ENCODE results near the gene GOSR1. TPM values are rescaled to one million over a fixed set of nuclear protein-coding genes. Genes with fewer than 3 reads are reported as not detected.
"Not testable (repeated sequence)": the region's sequence is repeated elsewhere in the genome, so short reads cannot be mapped to it uniquely, and the experiment has no call there.

Gene GOSR1
- total RNA-seq, 2 donors from 2014 or later, result 39.5 to 48.9 TPM

GRCh38 chr17:30573603-30574175 is 96.5 kb downstream of the GOSR1 start:
- H3K27ac ChIP-seq, result no peak overlapping the region
- DNase-seq (ENCODE audit: low spot score), result no peak
- WGBS, result 66% methylated on average over 8 of the region's 8 CpGs
- intact Hi-C loops (cut with DNase I), result no loop called here
- TF ChIP-seq, protein P1, sequence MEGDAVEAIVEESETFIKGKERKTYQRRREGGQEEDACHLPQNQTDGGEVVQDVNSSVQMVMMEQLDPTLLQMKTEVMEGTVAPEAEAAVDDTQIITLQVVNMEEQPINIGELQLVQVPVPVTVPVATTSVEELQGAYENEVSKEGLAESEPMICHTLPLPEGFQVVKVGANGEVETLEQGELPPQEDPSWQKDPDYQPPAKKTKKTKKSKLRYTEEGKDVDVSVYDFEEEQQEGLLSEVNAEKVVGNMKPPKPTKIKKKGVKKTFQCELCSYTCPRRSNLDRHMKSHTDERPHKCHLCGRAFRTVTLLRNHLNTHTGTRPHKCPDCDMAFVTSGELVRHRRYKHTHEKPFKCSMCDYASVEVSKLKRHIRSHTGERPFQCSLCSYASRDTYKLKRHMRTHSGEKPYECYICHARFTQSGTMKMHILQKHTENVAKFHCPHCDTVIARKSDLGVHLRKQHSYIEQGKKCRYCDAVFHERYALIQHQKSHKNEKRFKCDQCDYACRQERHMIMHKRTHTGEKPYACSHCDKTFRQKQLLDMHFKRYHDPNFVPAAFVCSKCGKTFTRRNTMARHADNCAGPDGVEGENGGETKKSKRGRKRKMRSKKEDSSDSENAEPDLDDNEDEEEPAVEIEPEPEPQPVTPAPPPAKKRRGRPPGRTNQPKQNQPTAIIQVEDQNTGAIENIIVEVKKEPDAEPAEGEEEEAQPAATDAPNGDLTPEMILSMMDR (IDR thresholded peaks at IDR 0.05), result no peak
- TF ChIP-seq POLR2A (IDR thresholded peaks at IDR 0.05) (no peak), POLR2AphosphoS5 (IDR thresholded peaks at IDR 0.05) (no peak)
- H3K4me1 ChIP-seq (replicated peaks), result no peaks in the 10 kb centered on the region
- no peak overlapping the region for H3K4me3 ChIP-seq
- no peaks in the 10 kb centered on the region for H3K9me3 ChIP-seq
- no peaks in the 10 kb centered on the region for H3K27me3 ChIP-seq (replicated peaks; ENCODE audit: insufficient read depth)
- no peaks in the 10 kb centered on the region for H3K36me3 ChIP-seq

DNA sequence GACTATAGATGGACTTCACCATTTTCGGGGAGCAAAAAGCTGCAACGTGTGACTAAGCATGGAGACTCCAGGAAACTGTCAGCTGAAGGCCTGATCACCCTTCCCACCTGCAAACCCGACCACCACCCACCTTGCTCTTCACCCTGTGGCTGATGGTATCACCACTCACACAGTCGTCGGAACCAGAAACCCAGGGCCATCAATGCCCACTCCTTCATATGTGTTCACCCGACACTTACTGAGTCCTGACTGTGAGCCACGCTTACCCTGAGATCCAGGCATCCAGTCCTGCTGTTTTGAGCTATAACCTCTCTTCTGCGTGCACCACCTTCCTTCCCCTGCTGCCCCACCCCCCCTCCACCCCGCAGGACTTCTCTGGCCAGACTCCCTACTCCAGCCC is 97.1 kb downstream of the GOSR1 start:
- H3K27me3 ChIP-seq (replicated peaks; ENCODE audit: insufficient read depth); H3K4me3 ChIP-seq; H3K4me1 ChIP-seq (replicated peaks); DNase-seq (ENCODE audit: low spot score); H3K9me3 ChIP-seq; H3K36me3 ChIP-seq; intact Hi-C loops (cut with DNase I); H3K27ac ChIP-seq: not testable (repeated sequence)
- WGBS, result 81% methylated on average over 9 of the region's 9 CpGs

DNA sequence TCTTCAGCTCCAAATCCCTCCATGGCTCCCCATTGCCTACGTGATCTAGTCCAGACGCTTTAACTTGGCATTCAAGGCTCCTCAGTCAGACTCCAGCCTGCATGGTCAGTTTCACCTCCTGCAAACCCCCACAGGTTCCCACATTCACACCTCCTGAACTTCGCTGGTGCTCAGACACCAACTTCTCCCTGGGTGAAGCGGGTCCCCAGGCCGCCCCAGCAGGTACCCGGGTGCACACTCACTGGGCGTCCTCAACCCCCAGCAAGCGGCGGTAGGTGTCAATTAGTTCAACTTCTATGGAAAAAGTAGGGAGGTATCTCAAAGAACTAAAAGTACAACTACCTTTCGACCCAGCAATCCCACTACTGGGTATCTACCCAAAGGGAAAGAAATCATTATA is 97.6 kb downstream of the GOSR1 start:
- H3K4me3 ChIP-seq; DNase-seq (ENCODE audit: low spot score); H3K27ac ChIP-seq; intact Hi-C loops (cut with DNase I); H3K4me1 ChIP-seq (replicated peaks); H3K27me3 ChIP-seq (replicated peaks; ENCODE audit: insufficient read depth); H3K36me3 ChIP-seq; H3K9me3 ChIP-seq: not testable (repeated sequence)
- 94% methylated on average over 10 of the region's 10 CpGs for WGBS

DNA sequence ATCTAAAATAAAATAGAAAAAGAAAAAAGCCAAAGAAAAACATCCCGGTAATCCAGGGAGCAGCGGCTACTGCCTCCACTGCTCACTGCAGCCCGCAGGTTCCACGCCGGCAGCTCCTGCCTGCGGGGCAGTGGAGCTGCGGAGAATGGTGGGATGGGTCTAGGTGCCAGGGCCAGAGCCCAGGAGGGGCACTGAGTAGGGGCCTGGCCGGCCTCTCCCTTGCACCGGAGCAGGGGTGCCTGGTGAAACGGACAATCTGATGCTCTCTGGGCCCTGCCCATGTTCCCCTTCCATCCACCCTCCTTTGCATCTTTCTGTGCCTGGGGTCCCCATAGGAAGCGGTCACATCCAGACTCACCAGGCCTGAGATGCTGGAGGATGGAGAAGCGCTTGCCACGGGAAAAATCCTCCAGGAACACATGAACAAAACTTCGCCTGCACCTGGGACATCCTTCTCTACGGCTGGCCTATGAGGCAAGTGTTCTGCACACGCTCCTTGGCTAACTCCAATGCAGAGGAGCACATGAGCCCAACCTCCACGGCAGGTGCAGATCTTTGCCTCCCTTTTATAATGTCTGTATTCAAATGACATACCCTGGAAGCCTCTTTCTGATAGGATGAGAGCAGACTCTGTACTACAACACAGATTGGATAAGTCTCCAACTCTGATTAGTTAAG is 98.6 kb downstream of the GOSR1 start:
- intact Hi-C loops (cut with DNase I); DNase-seq (ENCODE audit: low spot score); H3K36me3 ChIP-seq: not testable (repeated sequence)

GRCh38 chr17:30576326-30576861 is 99.2 kb downstream of the GOSR1 start:
- Histone ChIP-seq H3K9me3 (no peaks in the 10 kb centered on the region), H3K4me3 (no peak overlapping the region), H3K4me1 (replicated peaks) (no peaks in the 10 kb centered on the region), H3K36me3 (no peaks in the 10 kb centered on the region), H3K27me3 (replicated peaks; ENCODE audit: insufficient read depth) (no peaks in the 10 kb centered on the region), H3K27ac (no peak overlapping the region)
- 84% methylated on average over 30 of the region's 30 CpGs for WGBS
- no peak for DNase-seq (ENCODE audit: low spot score)
- TF ChIP-seq POLR2AphosphoS5 (IDR thresholded peaks at IDR 0.05) (no peak), POLR2A (IDR thresholded peaks at IDR 0.05) (no peak)
- TF ChIP-seq, protein P1 (IDR thresholded peaks at IDR 0.05), result no peak
- intact Hi-C loops (cut with DNase I), result no loop called here

More for the DNA sequence above, 98.6 kb downstream of the GOSR1 start:
- WGBS, result 88% methylated on average over 17 of the region's 17 CpGs
- H3K9me3 ChIP-seq; H3K4me1 ChIP-seq (replicated peaks); H3K4me3 ChIP-seq; H3K27me3 ChIP-seq (replicated peaks; ENCODE audit: insufficient read depth); H3K27ac ChIP-seq: not testable (repeated sequence)

Other genes with a start within 250 kb of the GOSR1 start
- under 1 TPM; 0.09 to 0.74 TPM for gene SLC6A4, start 241.7 kb upstream of the GOSR1 start, total RNA-seq
- gene BLMH, start 185.5 kb upstream of the GOSR1 start, total RNA-seq, result 10 to 100 TPM; 21.7 to 25.9 TPM
- not detected for gene TMIGD1, start 143.4 kb upstream of the GOSR1 start, total RNA-seq
- gene CPD, start 98.5 kb upstream of the GOSR1 start, total RNA-seq, result 100 to 1,000 TPM; 102 to 126 TPM

Measured in prostate gland (tissue), 2 donors.